BJ (cell line): ENCODE measurements around the gene OST4. TPM values are rescaled to one million over a fixed set of nuclear protein-coding genes. Genes with fewer than 3 reads are reported as not detected.

Experiments
- CTCF ChIA-PET: fragments of 350-600 bp; formaldehyde crosslinking; extraction: SDS; loops from one replicate; lab custom pipeline; 2021; ENCODE audit warnings: antibody characterized with exemption, inconsistent platforms; lab: Yijun Ruan, JAX
- POLR2A ChIA-PET: fragments of 300-600 bp; sonication (Branson Sonifier 250); formaldehyde crosslinking; extraction: SDS; loops from one replicate; lab custom pipeline; 2021; ENCODE audit warnings: antibody characterized with exemption; lab: Charles Lee
- DNase-seq: peaks from one replicate; pipeline ENCODE4 v3.0.0-alpha.2; 2011; ENCODE audit warnings: low read depth
- H3K27me3 ChIP-seq: 2 replicates; pipeline ENCODE4 v1.6.0; 2011; ENCODE audit warnings: low read length; ENCODE audit not compliant: control insufficient read depth, insufficient read depth
- H3K36me3 ChIP-seq: 2 replicates; pipeline ENCODE4 v1.5.1; 2011; ENCODE audit warnings: low read length; ENCODE audit not compliant: control insufficient read depth, insufficient read depth
- H3K4me3 ChIP-seq: 2 replicates; pipeline ENCODE4 v1.5.1; 2011; ENCODE audit warnings: low read depth, mild to moderate bottlenecking, control low read depth, low read length
- polyA plus RNA-seq: library from polyadenylated mRNA; depleted of rRNA; stranded (reverse); fragments of >200 nt; gene quantifications from 2 replicates; pipeline ENCODE4 v1.2.3, GENCODE V29; 2011
- TF ChIP-seq, protein P1 (sequence below): IDR thresholded peaks from 2 replicates; pipeline ENCODE4 v1.5.1; 2011; ENCODE audit warnings: low read depth, mild to moderate bottlenecking, control low read depth, inconsistent platforms, low read length, moderate library complexity; ENCODE audit not compliant: insufficient read depth

Gene OST4
- polyA plus RNA-seq, 1 experiment, result 887 TPM

DNA sequence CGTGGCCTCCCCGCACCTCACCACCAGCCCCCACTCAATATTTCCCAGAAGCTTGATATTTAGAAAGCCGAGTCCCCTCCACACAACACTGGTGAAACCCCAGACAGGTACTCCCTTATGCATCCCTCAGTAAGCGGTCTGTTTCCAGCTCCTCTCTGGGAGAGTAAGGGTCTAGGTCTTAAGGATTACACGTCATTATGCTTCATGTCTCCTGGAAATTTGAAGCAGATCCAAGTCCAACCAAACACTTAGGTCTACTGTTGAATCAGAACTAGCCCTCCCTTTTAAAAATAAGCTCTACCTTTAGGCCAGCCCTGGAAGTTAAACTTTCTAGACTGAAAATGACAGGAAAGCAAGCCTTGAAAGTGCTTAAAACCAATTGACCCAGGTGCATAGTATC is 1.5 kb upstream of the OST4 start:
- H3K36me3 ChIP-seq, result peaks cover 11% of the 10 kb centered on the region
- CTCF ChIA-PET, result interaction anchor here (1.0 to 1.9 kb wide), 7 partner anchors 8 to 207 kb away, joined by 3 to 14 read pairs (median 4); no protein-coding TSS in a partner anchor
- no peak for DNase-seq
- TF ChIP-seq, protein P1, sequence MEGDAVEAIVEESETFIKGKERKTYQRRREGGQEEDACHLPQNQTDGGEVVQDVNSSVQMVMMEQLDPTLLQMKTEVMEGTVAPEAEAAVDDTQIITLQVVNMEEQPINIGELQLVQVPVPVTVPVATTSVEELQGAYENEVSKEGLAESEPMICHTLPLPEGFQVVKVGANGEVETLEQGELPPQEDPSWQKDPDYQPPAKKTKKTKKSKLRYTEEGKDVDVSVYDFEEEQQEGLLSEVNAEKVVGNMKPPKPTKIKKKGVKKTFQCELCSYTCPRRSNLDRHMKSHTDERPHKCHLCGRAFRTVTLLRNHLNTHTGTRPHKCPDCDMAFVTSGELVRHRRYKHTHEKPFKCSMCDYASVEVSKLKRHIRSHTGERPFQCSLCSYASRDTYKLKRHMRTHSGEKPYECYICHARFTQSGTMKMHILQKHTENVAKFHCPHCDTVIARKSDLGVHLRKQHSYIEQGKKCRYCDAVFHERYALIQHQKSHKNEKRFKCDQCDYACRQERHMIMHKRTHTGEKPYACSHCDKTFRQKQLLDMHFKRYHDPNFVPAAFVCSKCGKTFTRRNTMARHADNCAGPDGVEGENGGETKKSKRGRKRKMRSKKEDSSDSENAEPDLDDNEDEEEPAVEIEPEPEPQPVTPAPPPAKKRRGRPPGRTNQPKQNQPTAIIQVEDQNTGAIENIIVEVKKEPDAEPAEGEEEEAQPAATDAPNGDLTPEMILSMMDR, result no peak
- H3K4me3 ChIP-seq, result no peak overlapping the region
- H3K27me3 ChIP-seq, result no peaks in the 10 kb centered on the region
- POLR2A ChIA-PET, result no interaction called here

GRCh38 chr2:27071990-27072830 is 756 bp upstream of the OST4 start:
- ChIA-PET CTCF (interaction anchor here (1.0 to 1.9 kb wide), 7 partner anchors 9 to 208 kb away, joined by 3 to 14 read pairs (median 4); no protein-coding TSS in a partner anchor), POLR2A (no interaction called here)
- no peaks in the 10 kb centered on the region for H3K27me3 ChIP-seq
- peak overlapping the region; percentile 58 for H3K4me3 ChIP-seq
- peaks cover 14% of the 10 kb centered on the region for H3K36me3 ChIP-seq
- TF ChIP-seq, protein P1, result no peak
- no peak for DNase-seq

GRCh38 chr2:27070653-27071276 is 689 bp downstream of the OST4 start:
- TF ChIP-seq, protein P1, result no peak
- ChIA-PET CTCF (no interaction called here), POLR2A (interaction anchor here (0.6 to 0.8 kb wide), 4 partner anchors 16 to 700 kb away, joined by 3 to 7 read pairs (median 4); no protein-coding TSS in a partner anchor)
- Histone ChIP-seq H3K36me3 (peaks cover 16% of the 10 kb centered on the region), H3K4me3 (peak overlapping the region; percentile 87), H3K27me3 (no peaks in the 10 kb centered on the region)
- no peak for DNase-seq

- ChIA-PET CTCF (no interaction called here), POLR2A (interaction anchor here (0.6 kb wide), 1 partner anchor 700 kb away, joined by 4 read pairs; no protein-coding TSS in a partner anchor)
- DNase-seq, result no peak
- TF ChIP-seq, protein P1, result no peak
- H3K4me3 ChIP-seq, result peak overlapping the region; percentile 87
- H3K27me3 ChIP-seq, result no peaks in the 10 kb centered on the region
- peaks cover 17% of the 10 kb centered on the region for H3K36me3 ChIP-seq
These were observed 1.4 kb downstream of the OST4 start for GRCh38 chr2:27069961-27070618.
